Small intestine (tissue), 7 donors: ENCODE results near the gene HOXB8. TPM values are rescaled to one million over a fixed set of nuclear protein-coding genes. Genes with fewer than 3 reads are reported as not detected.

ENCODE experiments used
- DNase-seq, 2 donors: peaks; one replicate each; pipeline versions ENCODE4 v3.0.0 to v3.0.0-alpha.2; 2013
- FAIRE-seq: peaks from 2 replicates; lab custom pipeline; 2012; peaks lifted over from hg19 to GRCh38; lab: Jason Lieb, UNC
- H3K27ac ChIP-seq, 3 donors: one replicate each; pipeline ENCODE4 v1.5.1; 2013; ENCODE audit warnings: low read length in 2 of 3, mild to moderate bottlenecking in 2 of 3, control low read depth in 1 of 3, inconsistent platforms in 1 of 3, low read depth in 1 of 3, moderate library complexity in 1 of 3
- H3K27me3 ChIP-seq, 3 donors: one replicate each; pipeline ENCODE4 v1.6.1; 2013; ENCODE audit warnings: low read length in 3 of 3, inconsistent platforms in 1 of 3; ENCODE audit not compliant: control insufficient read depth in 3 of 3, insufficient read depth in 3 of 3
- H3K36me3 ChIP-seq, 3 donors: one replicate each; pipeline ENCODE4 v1.6.1; 2013; ENCODE audit warnings: low read length in 3 of 3, inconsistent platforms in 1 of 3, low read depth in 1 of 3, mild to moderate bottlenecking in 1 of 3, moderate library complexity in 1 of 3; ENCODE audit not compliant: control insufficient read depth in 3 of 3, insufficient read depth in 2 of 3
- H3K4me1 ChIP-seq, 3 donors: one replicate each; pipeline ENCODE4 v1.6.1; 2013; ENCODE audit warnings: low read length in 2 of 3, inconsistent platforms in 1 of 3, low read depth in 1 of 3, mild to moderate bottlenecking in 1 of 3, moderate library complexity in 1 of 3; ENCODE audit not compliant: control insufficient read depth in 3 of 3, insufficient read depth in 2 of 3
- H3K4me3 ChIP-seq, 3 donors: one replicate each; pipeline ENCODE4 v1.5.1; 2013; ENCODE audit warnings: low read length in 3 of 3, control low read depth in 1 of 3, inconsistent platforms in 1 of 3, low read depth in 1 of 3, mild to moderate bottlenecking in 1 of 3, moderate library complexity in 1 of 3
- H3K9me3 ChIP-seq, 2 donors: one replicate each; pipeline ENCODE4 v1.6.1; 2013; ENCODE audit warnings: low read depth in 1 of 2, low read length in 1 of 2; ENCODE audit not compliant: control insufficient read depth in 2 of 2, insufficient read depth in 1 of 2
- WGBS, 3 donors: extraction: QIAGEN DNeasy Blood & Tissue Kit; methylation state at CpG; one replicate each; pipeline ENCODE4 v1.1.7; 2013; 5-methylcytosine and 5-hydroxymethylcytosine counted together
- polyA plus RNA-seq, 4 donors: library from polyadenylated mRNA; stranded (reverse) in 3 of 4; unstranded in 1 of 4; fragments of 200-250 nt in 3 of 4; fragments of 120-200 nt in 1 of 4; gene quantifications; one replicate each; pipeline versions ENCODE4 v1.2.1 to v1.2.3, GENCODE V29; 2013
- donor health status: healthy with polysubstance abuse.
- donor health status: control.
- donor health status: control.
- donor health status: Bipolar disorder and iron deficiency.
- donor health status: healthy.

HOXB8 gene
- polyA plus RNA-seq, 4 donors, result 0.12 to 2.9 TPM; not detected in 2

DNA sequence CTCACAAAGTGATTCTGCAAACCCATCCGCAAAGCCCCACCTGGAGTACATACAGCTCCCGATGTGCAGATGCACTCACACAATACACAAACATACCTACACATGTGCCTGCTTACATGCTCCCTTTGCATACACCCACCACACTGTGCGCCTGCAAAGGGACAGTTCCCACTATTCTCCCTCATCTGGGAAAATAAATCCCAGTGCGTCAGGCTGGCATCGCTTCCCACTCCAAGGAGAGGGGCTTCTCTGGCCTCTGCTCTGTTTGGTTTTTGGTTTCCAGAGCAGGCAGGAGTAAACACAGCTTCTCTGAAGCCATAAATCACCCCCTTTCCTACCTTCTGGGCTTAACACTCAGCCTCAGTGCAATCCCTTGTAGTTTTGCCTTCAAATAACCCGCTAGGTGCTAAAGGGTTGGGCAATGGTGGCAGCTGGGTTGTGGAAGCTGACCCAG is 51.7 kb downstream of the HOXB8 start:
- FAIRE-seq (no peak), DNase-seq (no peak)
- peaks cover 0 to 91% (median 0%) of the 10 kb centered on the region in 3 donors for H3K27me3 ChIP-seq
- peak overlapping the region in 1 of 3 donors; percentile 4 for H3K4me3 ChIP-seq
- H3K9me3 ChIP-seq, result no peaks in the 10 kb centered on the region
- H3K27ac ChIP-seq, result peak overlapping the region in 2 of 3 donors; percentile 62 to 69
- peaks cover 0 to 29% (median 0%) of the 10 kb centered on the region in 3 donors for H3K36me3 ChIP-seq
- 51 to 55% (median 54%) methylated on average over 6 of the region's 6 CpGs for WGBS, 3 donors
- H3K4me1 ChIP-seq, result peaks cover 0 to 52% (median 4%) of the 10 kb centered on the region in 3 donors

DNA sequence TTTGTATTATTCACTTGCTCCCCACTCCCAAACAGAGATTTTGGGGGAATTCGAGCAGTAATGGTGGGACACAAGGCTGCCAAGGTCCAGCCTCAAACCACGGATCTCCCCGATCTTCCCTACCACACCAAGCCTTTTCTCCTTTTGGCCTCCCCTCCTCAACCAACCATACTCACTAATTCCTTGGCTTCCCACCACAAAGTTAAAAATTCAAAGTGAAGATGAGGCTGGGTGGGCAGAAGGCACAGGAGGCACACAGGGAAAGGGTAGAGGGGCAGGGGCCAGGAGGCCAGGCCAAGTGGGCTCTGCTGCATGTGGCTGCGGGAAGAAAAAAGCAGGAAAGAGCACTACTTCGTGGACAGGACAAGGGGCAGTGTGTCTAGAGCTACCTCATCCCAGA is 52.2 kb downstream of the HOXB8 start:
- WGBS, 3 donors, result 51 to 67% (median 53%) methylated on average over 5 of the region's 5 CpGs
- H3K27ac ChIP-seq, result peak overlapping the region in 2 of 3 donors; percentile 62 to 69

More for the DNA sequence above, 52.2 kb downstream of the HOXB8 start:
- peaks cover 0 to 91% (median 0%) of the 10 kb centered on the region in 3 donors for H3K27me3 ChIP-seq
- H3K36me3 ChIP-seq, result peaks cover 0 to 32% (median 0%) of the 10 kb centered on the region in 3 donors
- no peak overlapping the region for H3K4me3 ChIP-seq
- no peaks in the 10 kb centered on the region for H3K9me3 ChIP-seq
- no peak for DNase-seq
- H3K4me1 ChIP-seq, result peaks cover 0 to 52% (median 4%) of the 10 kb centered on the region in 3 donors
- no peak for FAIRE-seq

Other genes starting within 250 kb of the HOXB8 start
- gene SKAP1, start 185.1 kb downstream of the HOXB8 start, polyA plus RNA-seq, result 1 to 10 TPM; 1.8 to 8.1 (median 2.1) TPM
- gene HOXB1, start 84.3 kb downstream of the HOXB8 start, polyA plus RNA-seq, result not detected
- gene HOXB2, start 70.2 kb downstream of the HOXB8 start, polyA plus RNA-seq, result 1 to 10 TPM in 3 of 4 donors, under 1 TPM in 1; 0.89 to 9.5 (median 6.2) TPM
- gene HOXB4, start 36.9 kb downstream of the HOXB8 start, polyA plus RNA-seq, result 1 to 10 TPM in 2 of 4 donors, under 1 TPM in 1, not detected in 1; 0.27 to 3.1 (median 2.2) TPM
- gene HOXB3, start 25.1 kb downstream of the HOXB8 start, polyA plus RNA-seq, result 10 to 100 TPM in 1 of 4 donors, 1 to 10 TPM in 2, not detected in 1; 1.4 to 19.6 (median 5.7) TPM
- 1 to 10 TPM in 2 of 4 donors, not detected in 2; 5.8 to 9.8 TPM for gene HOXB5, start 21.5 kb downstream of the HOXB8 start, polyA plus RNA-seq
- 10 to 100 TPM in 1 of 4 donors, 1 to 10 TPM in 2, under 1 TPM in 1; 0.45 to 17.5 (median 4.0) TPM for gene HOXB6, start 10.3 kb downstream of the HOXB8 start, polyA plus RNA-seq
- gene HOXB7, start 4.3 kb downstream of the HOXB8 start, polyA plus RNA-seq, result 10 to 100 TPM in 1 of 4 donors, 1 to 10 TPM in 2, not detected in 1; 4.3 to 13.9 (median 4.9) TPM
- 10 to 100 TPM in 1 of 4 donors, under 1 TPM in 2, not detected in 1; 0.07 to 16.7 (median 0.54) TPM for gene HOXB9, start 11.1 kb upstream of the HOXB8 start, polyA plus RNA-seq
- gene PRAC1, start 107.2 kb upstream of the HOXB8 start, polyA plus RNA-seq, result not detected
- gene PRAC2, start 107.9 kb upstream of the HOXB8 start, polyA plus RNA-seq, result not detected
- under 1 TPM in 1 of 4 donors, not detected in 3; 0.22 TPM for gene HOXB13, start 113.5 kb upstream of the HOXB8 start, polyA plus RNA-seq
- gene TTLL6, start 201.9 kb upstream of the HOXB8 start, polyA plus RNA-seq, result 1 to 10 TPM; 1.6 to 4.2 (median 2.9) TPM
- 100 to 1,000 TPM in 1 of 4 donors, 10 to 100 TPM in 3; 72.1 to 170 (median 87.8) TPM for gene CALCOCO2, start 215.7 kb upstream of the HOXB8 start, polyA plus RNA-seq